SKM-1 treated with dmso at 0.1 percent for 144 hours (cell line): Measurements from ENCODE around the gene KLF13.

Experiments used
- DNase-seq: peaks from one replicate; lab custom pipeline; 2025; ENCODE audit not compliant: unreplicated experiment; lab: John Stamatoyannopoulos, UW

Gene KLF13

DNA sequence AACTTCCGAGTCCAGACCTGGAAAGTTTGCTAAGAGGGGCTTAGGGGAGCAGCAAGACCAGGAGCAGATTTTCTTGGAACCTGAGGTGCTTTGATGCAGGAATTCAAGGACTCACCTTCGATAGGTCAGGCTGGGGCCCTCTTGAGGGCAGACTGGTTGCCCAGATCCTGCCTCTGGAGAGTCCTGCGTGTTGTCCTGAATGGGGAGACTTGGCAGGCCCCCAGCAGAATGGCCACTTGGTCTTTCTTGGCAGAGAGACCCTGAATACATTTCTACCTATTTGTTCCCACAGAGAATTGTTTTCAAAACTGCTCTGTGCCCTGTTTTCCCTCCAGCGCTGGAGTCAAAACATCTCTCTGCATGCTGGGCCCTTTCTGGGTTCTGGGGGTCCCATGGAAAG lies 4.2 kb downstream of the KLF13 start:
- no peak for DNase-seq

DNA sequence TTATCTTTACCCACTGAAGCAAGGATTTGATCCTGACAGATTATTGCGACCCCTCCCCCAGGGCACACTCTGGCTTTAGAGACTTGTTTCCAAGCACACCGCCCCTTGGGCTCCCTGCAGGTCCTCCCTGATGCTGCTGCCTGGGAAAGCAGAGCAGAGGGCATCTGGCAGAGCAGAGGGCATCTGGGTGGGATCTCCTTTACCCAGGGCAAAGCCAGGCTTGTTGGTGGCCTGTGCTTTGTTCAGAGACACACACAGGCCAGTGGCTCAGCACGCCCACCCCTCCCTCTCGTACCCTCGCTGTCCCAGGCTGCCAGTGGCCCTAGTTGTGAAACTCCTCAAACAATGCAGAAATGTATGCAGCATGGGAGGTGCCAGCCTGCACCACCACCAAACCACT lies 4.8 kb downstream of the KLF13 start:
- DNase-seq, result no peak

DNA sequence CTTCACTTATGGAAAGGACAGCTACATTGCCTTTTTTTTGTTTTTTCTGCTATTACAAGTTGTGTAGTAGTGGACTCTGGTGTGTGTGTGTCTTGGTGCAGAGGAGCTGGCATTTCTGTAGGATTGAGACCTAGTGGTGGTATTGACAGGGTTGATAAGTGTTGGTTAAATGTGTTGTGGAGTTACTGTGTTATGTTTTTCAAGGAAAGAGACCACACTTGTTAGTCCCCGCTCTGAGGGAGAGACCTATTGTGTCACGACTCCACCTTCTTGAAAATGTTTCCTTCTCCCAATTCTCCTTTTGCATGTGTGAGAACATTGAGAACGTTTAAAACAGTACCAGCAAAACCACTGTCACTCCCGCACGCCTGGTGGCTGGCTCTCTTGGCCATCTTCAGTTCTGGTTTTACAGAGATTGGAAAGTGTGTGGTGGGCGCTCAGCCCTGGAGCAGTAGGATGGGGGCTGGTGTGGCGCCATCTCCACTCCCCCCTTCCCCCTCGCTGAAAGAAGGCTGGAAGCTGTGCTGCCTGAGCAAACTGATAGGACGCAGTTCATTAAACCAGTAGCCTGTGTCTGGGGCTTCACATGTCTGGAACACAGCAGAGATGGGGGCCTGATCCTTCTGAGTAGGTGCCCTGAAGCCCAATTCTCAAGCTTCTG lies 5.5 kb downstream of the KLF13 start:
- no peak for DNase-seq

GRCh38 chr15:31332681-31333071 lies 6.0 kb downstream of the KLF13 start:
- no peak for DNase-seq

GRCh38 chr15:31333119-31333518 lies 6.5 kb downstream of the KLF13 start:
- no peak for DNase-seq

DNA sequence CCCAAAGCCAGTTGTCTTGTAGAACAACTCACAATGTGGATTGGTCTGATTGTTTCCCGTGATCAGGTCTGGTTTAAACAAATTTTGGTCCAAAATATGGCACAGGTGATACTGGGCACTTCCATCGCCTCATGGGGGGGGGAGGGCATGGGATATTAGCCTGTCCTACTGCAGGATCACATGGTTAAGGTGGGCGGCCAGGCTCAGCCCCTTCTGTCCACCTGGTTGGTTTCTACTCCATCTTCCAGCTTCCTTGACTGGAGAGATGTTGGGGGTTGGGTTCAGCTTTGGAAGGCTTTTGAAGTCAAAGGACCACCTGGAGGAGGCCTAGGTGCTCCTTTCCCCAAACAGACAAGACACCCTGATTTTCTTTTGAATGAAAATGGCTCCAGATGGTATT lies 7.2 kb downstream of the KLF13 start:
- DNase-seq, result no peak

DNA sequence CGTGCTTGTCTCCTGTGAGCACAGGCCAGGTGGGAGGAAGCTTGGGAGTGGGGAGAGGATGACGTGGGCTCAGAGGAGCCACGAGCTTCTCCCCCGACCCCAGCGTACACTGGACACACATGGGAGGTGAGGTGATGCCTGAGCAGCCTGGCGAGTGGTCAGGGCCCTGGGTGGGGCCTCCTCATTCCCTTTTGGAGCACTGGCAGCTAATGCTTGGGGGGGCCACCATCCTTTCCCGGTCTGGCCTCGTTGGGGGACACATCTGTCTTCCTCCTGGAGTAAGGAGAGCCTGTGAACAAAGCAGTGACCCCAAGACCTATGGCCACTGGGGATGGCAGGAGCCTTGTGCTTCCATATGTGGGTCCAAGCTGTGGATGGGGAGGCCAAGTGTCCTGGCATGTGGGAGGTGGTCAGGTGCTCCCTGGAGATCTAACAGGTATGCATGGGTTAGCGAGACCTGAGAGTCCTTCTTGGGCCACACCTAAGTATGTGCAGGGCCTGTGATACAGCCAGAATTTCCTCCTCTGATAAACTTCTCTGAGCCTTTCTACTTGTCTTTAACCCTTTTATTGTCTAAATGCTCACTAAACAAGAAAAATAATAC lies 9.5 kb downstream of the KLF13 start:
- DNase-seq, result no peak

- no peak for DNase-seq
Observed at GRCh38 chr15:31336593-31337295, 10.1 kb downstream of the KLF13 start.

DNA sequence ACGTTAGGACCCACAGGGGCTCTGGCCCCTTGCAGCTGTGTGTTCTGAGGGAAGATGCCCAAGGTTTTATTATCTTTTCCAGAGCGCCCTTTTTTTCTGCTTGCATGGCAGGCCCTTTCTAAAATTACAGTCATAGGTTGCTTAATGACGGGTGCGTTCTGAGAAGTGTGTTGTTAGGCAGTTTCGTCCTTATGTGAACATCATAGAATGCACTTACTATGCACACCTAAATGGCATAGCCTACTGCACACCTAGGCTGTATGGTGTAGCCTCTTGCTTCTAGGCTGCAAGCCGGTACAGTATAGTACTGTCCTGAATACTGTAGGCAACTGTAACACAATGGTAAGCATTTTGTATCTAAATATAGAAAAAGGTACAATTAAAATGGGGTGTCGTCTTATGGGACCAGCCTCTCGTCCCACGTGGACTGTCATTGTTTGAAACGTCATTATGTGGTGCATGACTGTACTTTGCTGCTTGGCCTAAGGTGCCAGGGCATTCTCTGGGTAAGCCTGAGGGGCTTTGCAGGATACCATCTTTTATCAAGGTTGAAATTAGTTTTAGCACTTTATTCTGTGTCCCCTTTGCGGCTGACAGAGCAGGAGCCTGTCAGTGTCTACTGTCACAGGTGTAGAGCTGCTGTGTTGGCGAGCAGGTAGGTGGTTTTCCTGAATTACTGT lies 10.9 kb downstream of the KLF13 start:
- DNase-seq, result no peak

DNA sequence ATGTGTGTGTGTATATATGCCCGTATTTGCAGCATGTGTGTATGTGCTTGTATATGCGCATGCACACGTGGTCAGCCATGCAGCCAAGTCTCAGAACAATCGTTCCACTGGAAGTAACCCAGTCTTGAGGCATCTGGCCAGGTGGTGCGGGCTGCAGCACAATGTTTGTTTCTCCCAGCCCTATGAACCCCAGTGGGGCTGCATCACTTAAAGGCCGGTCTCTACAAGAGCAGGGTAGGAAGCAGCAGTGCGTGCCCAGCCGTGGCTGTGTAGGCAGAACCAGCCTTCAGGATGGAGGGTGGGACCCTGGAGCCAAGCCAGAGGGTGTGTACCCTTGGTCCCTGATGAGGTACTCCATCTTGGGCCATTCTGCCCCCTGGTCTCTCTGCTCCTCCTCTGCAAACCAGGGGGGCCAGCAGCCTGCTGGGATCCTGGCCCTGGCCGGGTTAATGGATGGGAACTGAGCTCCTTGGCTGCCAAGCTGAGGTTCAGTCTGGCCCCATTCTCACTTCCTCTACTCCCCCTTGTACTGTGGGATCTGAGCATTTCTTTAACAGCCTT lies 11.8 kb downstream of the KLF13 start:
- DNase-seq, result no peak

GRCh38 chr15:31338879-31339557 lies 12.4 kb downstream of the KLF13 start:
- DNase-seq, result peak; percentile 43

DNA sequence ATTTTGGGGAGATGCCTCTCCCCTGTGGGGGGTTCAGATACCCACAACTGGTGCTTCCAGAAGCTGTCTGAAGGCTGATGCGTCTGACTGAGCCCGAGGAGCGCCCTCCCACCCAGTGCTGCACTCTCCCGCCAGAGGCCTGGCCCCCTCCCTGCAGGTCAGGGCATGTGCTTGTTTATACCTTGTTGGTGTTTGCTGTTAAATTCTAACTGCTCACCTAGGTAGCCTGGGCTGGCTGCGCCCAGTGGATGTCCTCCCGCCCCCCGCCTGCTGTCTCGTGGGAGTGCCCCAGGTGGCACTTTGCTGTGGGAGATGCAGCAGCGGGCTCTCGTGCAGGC lies 12.9 kb downstream of the KLF13 start:
- DNase-seq, result no peak

DNA sequence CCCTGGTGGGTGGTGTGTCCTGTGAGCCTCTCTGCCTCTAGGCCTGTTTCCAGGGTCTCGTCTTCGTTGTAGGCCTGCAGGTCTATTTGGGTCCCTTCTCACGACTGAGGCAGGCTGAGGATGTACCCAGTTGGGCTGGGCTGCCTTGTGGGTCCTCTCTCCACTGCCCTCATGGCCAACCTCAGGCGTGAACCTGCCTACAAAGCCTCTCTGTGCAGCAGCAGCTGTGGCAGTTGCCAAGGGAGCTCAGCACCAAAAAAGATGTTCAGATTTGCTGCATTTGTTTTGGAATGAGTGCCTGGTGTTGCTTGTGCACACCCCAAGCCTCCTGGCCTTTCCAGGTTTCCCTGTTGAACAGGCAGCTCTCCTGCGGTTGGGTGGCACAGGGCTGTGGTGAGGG lies 13.4 kb downstream of the KLF13 start:
- no peak for DNase-seq

GRCh38 chr15:31340592-31340991 lies 14.0 kb downstream of the KLF13 start:
- no peak for DNase-seq

- no peak for DNase-seq
Observed at GRCh38 chr15:31341071-31341470, 14.4 kb downstream of the KLF13 start.

- DNase-seq, result no peak
Observed at GRCh38 chr15:31341496-31342195, 15.0 kb downstream of the KLF13 start.

DNA sequence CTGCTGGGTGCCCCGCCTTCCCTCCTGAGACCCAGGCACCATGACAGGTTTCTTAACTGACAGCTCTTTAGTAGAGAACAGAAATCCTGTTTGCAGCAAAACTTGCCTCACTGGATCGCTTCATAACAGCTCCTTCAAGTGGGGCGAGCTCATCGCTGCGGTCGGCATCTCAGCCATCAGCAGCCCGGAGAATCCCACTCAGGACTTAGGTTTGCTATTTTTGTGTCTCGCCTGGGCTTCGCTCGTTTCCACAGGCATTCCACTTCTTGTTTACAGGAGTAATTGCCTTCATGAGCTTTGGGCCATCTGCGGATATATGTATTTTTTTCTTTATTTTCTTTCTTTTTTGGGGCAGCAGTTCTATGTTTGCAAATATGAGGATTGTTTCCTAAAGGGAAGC lies 15.7 kb downstream of the KLF13 start:
- no peak for DNase-seq

GRCh38 chr15:31342781-31343626 lies 16.4 kb downstream of the KLF13 start:
- no peak for DNase-seq

DNA sequence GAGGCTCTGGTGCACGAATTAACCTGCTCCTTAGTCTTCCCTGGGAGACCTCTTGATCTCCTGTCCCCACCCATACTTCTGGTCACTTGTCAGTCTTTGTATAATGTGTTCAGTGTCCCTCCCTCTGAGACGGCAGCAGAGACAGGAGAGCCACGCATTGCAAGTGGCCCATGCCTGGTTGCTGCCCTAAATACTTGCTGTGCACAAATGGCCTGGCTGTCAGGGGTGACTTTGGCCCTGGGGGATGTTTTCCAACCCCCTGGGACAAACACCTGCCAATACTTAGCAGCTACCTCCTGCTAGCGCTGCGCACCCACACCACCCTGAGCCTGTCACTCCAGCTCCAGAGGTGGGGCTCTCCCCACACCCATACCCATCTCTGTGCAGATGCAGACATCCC lies 17.2 kb downstream of the KLF13 start:
- no peak for DNase-seq

- no peak for DNase-seq
Observed at GRCh38 chr15:31344266-31344665, 17.6 kb downstream of the KLF13 start.
